ENCODE results near the gene TBX2. TPM values are rescaled to one million over a fixed set of nuclear protein-coding genes. Genes with fewer than 3 reads are reported as not detected.

The TBX2 gene
- total RNA-seq, 2 donors from 2014 or later: 5.0 to 5.3 TPM

- DNase-seq: no peak
Observed at GRCh38 chr17:61368049-61368831, 31.4 kb upstream of the TBX2 start.

DNA sequence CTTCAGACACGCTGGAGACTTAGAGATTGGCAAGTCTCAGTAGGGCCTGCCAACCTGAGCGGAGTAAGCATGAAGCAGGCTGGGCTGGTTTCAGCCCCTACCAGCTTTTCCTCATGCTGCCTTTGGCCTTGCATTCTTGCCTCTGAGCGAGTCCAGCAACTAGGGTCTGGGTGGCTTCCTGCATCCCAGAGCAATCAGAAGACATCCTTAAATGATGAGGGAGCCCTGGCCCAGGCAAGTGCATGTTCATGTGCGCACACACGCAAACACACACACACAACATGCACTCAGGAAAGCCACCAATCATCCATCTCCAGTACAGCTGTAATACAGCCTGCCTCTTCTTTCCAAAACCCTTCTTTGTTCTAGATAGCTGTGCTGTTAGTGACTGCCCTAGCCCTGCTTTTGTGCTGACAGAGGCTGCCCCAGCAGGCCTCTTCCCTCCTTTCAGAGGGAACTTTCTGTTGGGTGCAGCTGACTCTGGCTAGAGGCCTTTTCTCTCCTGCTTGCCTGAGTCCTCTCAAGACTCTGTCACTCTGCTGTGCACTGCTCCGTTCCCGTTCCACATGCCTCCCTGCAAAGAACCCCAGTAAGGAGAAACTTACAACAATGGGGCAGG lies 30.7 kb upstream of the TBX2 start:
- DNase-seq: no peak
- Histone ChIP-seq H3K36me3 (no peaks in the 10 kb centered on the region), H3K4me3 (no peak overlapping the region), H3K9ac (ENCODE audit: low read depth in 2 of 2, low read length in 2 of 2) (no peak overlapping the region), H3K4me1 (no peaks in the 10 kb centered on the region), H3K27ac (no peak overlapping the region), H3K9me3 (no peaks in the 10 kb centered on the region), H3K27me3 (no peaks in the 10 kb centered on the region)
- TF ChIP-seq CTCF (IDR thresholded peaks at IDR 0.05): no peak
- intact Hi-C loops (cut with DNase I): no loop called here

More at GRCh38 chr17:61368049-61368831, 31.4 kb upstream of the TBX2 start:
- H3K4me3 ChIP-seq: no peak overlapping the region
- TF ChIP-seq CTCF (IDR thresholded peaks at IDR 0.05): no peak
- intact Hi-C loops (cut with DNase I): no loop called here
- H3K9me3 ChIP-seq: no peaks in the 10 kb centered on the region
- no peaks in the 10 kb centered on the region for H3K27me3 ChIP-seq
- H3K36me3 ChIP-seq: no peaks in the 10 kb centered on the region
- H3K4me1 ChIP-seq: no peaks in the 10 kb centered on the region
- no peak overlapping the region for H3K27ac ChIP-seq
- no peak overlapping the region for H3K9ac ChIP-seq (ENCODE audit: low read depth in 2 of 2, low read length in 2 of 2)

GRCh38 chr17:61369751-61370150 lies 29.9 kb upstream of the TBX2 start:
- Histone ChIP-seq H3K9me3 (no peaks in the 10 kb centered on the region), H3K9ac (ENCODE audit: low read depth in 2 of 2, low read length in 2 of 2) (no peak overlapping the region), H3K27me3 (no peaks in the 10 kb centered on the region), H3K27ac (no peak overlapping the region), H3K36me3 (no peaks in the 10 kb centered on the region), H3K4me3 (no peak overlapping the region), H3K4me1 (no peaks in the 10 kb centered on the region)
- no peak for DNase-seq
- no peak for TF ChIP-seq CTCF (IDR thresholded peaks at IDR 0.05)
- intact Hi-C loops (cut with DNase I): no loop called here

GRCh38 chr17:61371179-61371578 lies 28.5 kb upstream of the TBX2 start:
- no peak for DNase-seq
- Histone ChIP-seq H3K4me3 (no peak overlapping the region), H3K27me3 (no peaks in the 10 kb centered on the region), H3K36me3 (no peaks in the 10 kb centered on the region), H3K27ac (no peak overlapping the region), H3K9ac (ENCODE audit: low read depth in 2 of 2, low read length in 2 of 2) (no peak overlapping the region), H3K9me3 (no peaks in the 10 kb centered on the region), H3K4me1 (no peaks in the 10 kb centered on the region)
- intact Hi-C loops (cut with DNase I): no loop called here
- TF ChIP-seq CTCF (IDR thresholded peaks at IDR 0.05): no peak

- Histone ChIP-seq H3K4me1 (no peaks in the 10 kb centered on the region), H3K9me3 (no peaks in the 10 kb centered on the region), H3K27me3 (no peaks in the 10 kb centered on the region), H3K36me3 (no peaks in the 10 kb centered on the region), H3K27ac (no peak overlapping the region), H3K9ac (ENCODE audit: low read depth in 2 of 2, low read length in 2 of 2) (no peak overlapping the region), H3K4me3 (no peak overlapping the region)
- no peak for DNase-seq
- no peak for TF ChIP-seq CTCF (IDR thresholded peaks at IDR 0.05)
- intact Hi-C loops (cut with DNase I): no loop called here
Observed at GRCh38 chr17:61371606-61372005, 28.0 kb upstream of the TBX2 start.

All from colonic mucosa (tissue), 4 donors.